ENCODE measurements around the gene SCYGR1. TPM values are rescaled to one million over a fixed set of nuclear protein-coding genes. Genes with fewer than 3 reads are reported as not detected.
"Not testable (repeated sequence)": the region's sequence is repeated elsewhere in the genome, so short reads cannot be mapped to it uniquely, and the experiment has no call there.

SCYGR1 gene
- total RNA-seq, 1 donor: not detected

GRCh38 chr2:227367427-227367795 lies 20.3 kb downstream of the SCYGR1 start:
- H3K27me3 ChIP-seq (ENCODE audit: insufficient read depth, low read length): no peaks in the 10 kb centered on the region
- no peaks in the 10 kb centered on the region for H3K9me3 ChIP-seq (ENCODE audit: low read depth, low read length)
- H3K4me1 ChIP-seq (ENCODE audit: insufficient read depth, low read length): peaks cover 50% of the 10 kb centered on the region
- no peak overlapping the region for H3K4me3 ChIP-seq (ENCODE audit: low read length)

- no peaks in the 10 kb centered on the region for H3K27me3 ChIP-seq (ENCODE audit: insufficient read depth, low read length)
- H3K9me3 ChIP-seq (ENCODE audit: low read depth, low read length): no peaks in the 10 kb centered on the region
- H3K4me1 ChIP-seq (ENCODE audit: insufficient read depth, low read length): peaks cover 49% of the 10 kb centered on the region
- H3K4me3 ChIP-seq (ENCODE audit: low read length): no peak overlapping the region
These were observed 20.9 kb downstream of the SCYGR1 start for GRCh38 chr2:227366769-227367426.

GRCh38 chr2:227365833-227366232 lies 21.9 kb downstream of the SCYGR1 start:
- H3K9me3 ChIP-seq (ENCODE audit: low read depth, low read length): no peaks in the 10 kb centered on the region
- no peak overlapping the region for H3K4me3 ChIP-seq (ENCODE audit: low read length)
- H3K4me1 ChIP-seq (ENCODE audit: insufficient read depth, low read length): peaks cover 41% of the 10 kb centered on the region
- H3K27me3 ChIP-seq (ENCODE audit: insufficient read depth, low read length): no peaks in the 10 kb centered on the region

- not testable (repeated sequence) for H3K9me3 ChIP-seq (ENCODE audit: low read depth, low read length); H3K27me3 ChIP-seq (ENCODE audit: insufficient read depth, low read length); H3K4me3 ChIP-seq (ENCODE audit: low read length)
- peaks cover 32% of the 10 kb centered on the region for H3K4me1 ChIP-seq (ENCODE audit: insufficient read depth, low read length)
These were observed 23.0 kb downstream of the SCYGR1 start for GRCh38 chr2:227364585-227365263.

- Histone ChIP-seq H3K9me3 (ENCODE audit: low read depth, low read length) (no peaks in the 10 kb centered on the region), H3K4me3 (ENCODE audit: low read length) (no peak overlapping the region), H3K4me1 (ENCODE audit: insufficient read depth, low read length) (peaks cover 25% of the 10 kb centered on the region), H3K27me3 (ENCODE audit: insufficient read depth, low read length) (no peaks in the 10 kb centered on the region)
These were observed 24.0 kb downstream of the SCYGR1 start for GRCh38 chr2:227363756-227364155.

- Histone ChIP-seq H3K27me3 (ENCODE audit: insufficient read depth, low read length) (no peaks in the 10 kb centered on the region), H3K4me1 (ENCODE audit: insufficient read depth, low read length) (no peaks in the 10 kb centered on the region), H3K4me3 (ENCODE audit: low read length) (no peak overlapping the region), H3K9me3 (ENCODE audit: low read depth, low read length) (no peaks in the 10 kb centered on the region)
These were observed 27.4 kb downstream of the SCYGR1 start for GRCh38 chr2:227360351-227360750.

GRCh38 chr2:227351639-227352038 lies 36.1 kb downstream of the SCYGR1 start:
- Histone ChIP-seq H3K4me3 (ENCODE audit: low read length) (no peak overlapping the region), H3K27me3 (ENCODE audit: insufficient read depth, low read length) (no peaks in the 10 kb centered on the region), H3K4me1 (ENCODE audit: insufficient read depth, low read length) (no peaks in the 10 kb centered on the region), H3K9me3 (ENCODE audit: low read depth, low read length) (no peaks in the 10 kb centered on the region)

GRCh38 chr2:227349989-227350612 lies 37.6 kb downstream of the SCYGR1 start:
- H3K27me3 ChIP-seq (ENCODE audit: insufficient read depth, low read length): no peaks in the 10 kb centered on the region
- no peak overlapping the region for H3K4me3 ChIP-seq (ENCODE audit: low read length)
- H3K4me1 ChIP-seq (ENCODE audit: insufficient read depth, low read length): no peaks in the 10 kb centered on the region
- H3K9me3 ChIP-seq (ENCODE audit: low read depth, low read length): no peaks in the 10 kb centered on the region

GRCh38 chr2:227348324-227348723 lies 39.4 kb downstream of the SCYGR1 start:
- Histone ChIP-seq H3K4me3 (ENCODE audit: low read length) (no peak overlapping the region), H3K27me3 (ENCODE audit: insufficient read depth, low read length) (no peaks in the 10 kb centered on the region), H3K4me1 (ENCODE audit: insufficient read depth, low read length) (no peaks in the 10 kb centered on the region), H3K9me3 (ENCODE audit: low read depth, low read length) (no peaks in the 10 kb centered on the region)

GRCh38 chr2:227347117-227347516 lies 40.6 kb downstream of the SCYGR1 start:
- Histone ChIP-seq H3K27me3 (ENCODE audit: insufficient read depth, low read length) (no peaks in the 10 kb centered on the region), H3K9me3 (ENCODE audit: low read depth, low read length) (no peaks in the 10 kb centered on the region), H3K4me1 (ENCODE audit: insufficient read depth, low read length) (no peaks in the 10 kb centered on the region), H3K4me3 (ENCODE audit: low read length) (no peak overlapping the region)

- no peaks in the 10 kb centered on the region for H3K27me3 ChIP-seq (ENCODE audit: insufficient read depth, low read length)
- H3K4me3 ChIP-seq (ENCODE audit: low read length): no peak overlapping the region
- H3K9me3 ChIP-seq (ENCODE audit: low read depth, low read length): no peaks in the 10 kb centered on the region
- no peaks in the 10 kb centered on the region for H3K4me1 ChIP-seq (ENCODE audit: insufficient read depth, low read length)
These were observed 43.5 kb downstream of the SCYGR1 start for GRCh38 chr2:227344231-227344630.

- H3K4me3 ChIP-seq (ENCODE audit: low read length): no peak overlapping the region
- no peaks in the 10 kb centered on the region for H3K4me1 ChIP-seq (ENCODE audit: insufficient read depth, low read length)
- H3K27me3 ChIP-seq (ENCODE audit: insufficient read depth, low read length): no peaks in the 10 kb centered on the region
- no peaks in the 10 kb centered on the region for H3K9me3 ChIP-seq (ENCODE audit: low read depth, low read length)
These were observed 46.2 kb downstream of the SCYGR1 start for GRCh38 chr2:227341553-227341952.

- Histone ChIP-seq H3K4me3 (ENCODE audit: low read length) (no peak overlapping the region), H3K27me3 (ENCODE audit: insufficient read depth, low read length) (no peaks in the 10 kb centered on the region), H3K9me3 (ENCODE audit: low read depth, low read length) (no peaks in the 10 kb centered on the region), H3K4me1 (ENCODE audit: insufficient read depth, low read length) (peaks cover 11% of the 10 kb centered on the region)
These were observed 47.6 kb downstream of the SCYGR1 start for GRCh38 chr2:227340106-227340505.

GRCh38 chr2:227339098-227339599 lies 48.6 kb downstream of the SCYGR1 start:
- Histone ChIP-seq H3K27me3 (ENCODE audit: insufficient read depth, low read length) (no peaks in the 10 kb centered on the region), H3K9me3 (ENCODE audit: low read depth, low read length) (no peaks in the 10 kb centered on the region), H3K4me1 (ENCODE audit: insufficient read depth, low read length) (peaks cover 12% of the 10 kb centered on the region), H3K4me3 (ENCODE audit: low read length) (no peak overlapping the region)
